Neuronal stem cell (in vitro differentiated cells): Measurements from ENCODE around the gene AUP1.

Source experiments
- DNase-seq: peaks from one replicate; pipeline ENCODE4 v3.0.0-alpha.2; 2013; ENCODE audit warnings: low spot score
- H2AFZ ChIP-seq: one replicate; pipeline ENCODE4 v1.6.1; 2013; ENCODE audit warnings: mild to moderate bottlenecking, low read length, inconsistent platforms
- H2AK5ac ChIP-seq: 2 replicates; pipeline ENCODE4 v1.6.1; 2013; ENCODE audit warnings: low read depth, mild to moderate bottlenecking, inconsistent platforms, low read length, moderate library complexity, mixed read lengths
- H2BK120ac ChIP-seq: 2 replicates; pipeline ENCODE4 v1.6.1; 2013; ENCODE audit warnings: low read depth, mild to moderate bottlenecking, inconsistent platforms, low read length, moderate library complexity, mixed read lengths
- H2BK12ac ChIP-seq: one replicate; pipeline ENCODE4 v1.6.1; 2013; ENCODE audit warnings: low read length, inconsistent platforms
- H2BK15ac ChIP-seq: 2 replicates; pipeline ENCODE4 v1.6.1; 2013; ENCODE audit warnings: mild to moderate bottlenecking, low read length, inconsistent platforms, mixed read lengths
- H2BK5ac ChIP-seq: one replicate; pipeline ENCODE4 v1.6.1; 2013; ENCODE audit warnings: inconsistent platforms, mild to moderate bottlenecking, low read length, moderate library complexity
- H3K14ac ChIP-seq: one replicate; pipeline ENCODE4 v1.6.1; 2013; ENCODE audit warnings: low read length, inconsistent platforms
- H3K18ac ChIP-seq: 2 replicates; pipeline ENCODE4 v1.6.1; 2013; ENCODE audit warnings: low read length, inconsistent platforms
- H3K23ac ChIP-seq: 2 replicates; pipeline ENCODE4 v1.6.1; 2013; ENCODE audit warnings: low read depth, mild to moderate bottlenecking, mixed read lengths, low read length, inconsistent platforms; ENCODE audit not compliant: poor library complexity
- H3K27ac ChIP-seq: replicated peaks from 3 replicates; pipeline ENCODE4 v1.5.1; 2013; ENCODE audit warnings: low read length, inconsistent platforms
- H3K27me3 ChIP-seq, 3 experiments: 2 replicates each; pipeline ENCODE4 v1.6.1; 2013; ENCODE audit warnings: low read length in 3 of 3, mild to moderate bottlenecking in 2 of 3, inconsistent platforms in 1 of 3, low read depth in 1 of 3, mixed read lengths in 1 of 3, moderate library complexity in 1 of 3; ENCODE audit not compliant: control insufficient read depth in 3 of 3, insufficient read depth in 3 of 3
- H3K36me3 ChIP-seq, 2 donors: replicated peaks in 1 of 2; 2 replicates each; pipeline ENCODE4 v1.6.1; 2013; ENCODE audit warnings: low read length in 2 of 2; ENCODE audit not compliant: control insufficient read depth in 2 of 2, insufficient read depth in 2 of 2
- H3K4ac ChIP-seq: 2 replicates; pipeline ENCODE4 v1.6.1; 2013; ENCODE audit warnings: inconsistent platforms, mild to moderate bottlenecking, low read length, moderate library complexity
- H3K4me1 ChIP-seq, 2 donors: 1 replicate in 1 of 2; 2 replicates in 1 of 2; pipeline ENCODE4 v1.6.1; 2013; ENCODE audit warnings: low read length in 2 of 2, low read depth in 1 of 2; ENCODE audit not compliant: control insufficient read depth in 2 of 2, insufficient read depth in 1 of 2
- H3K4me2 ChIP-seq: one replicate; pipeline ENCODE4 v1.6.1; 2013; ENCODE audit warnings: mild to moderate bottlenecking, low read length, inconsistent platforms; ENCODE audit not compliant: insufficient read depth, poor library complexity, severe bottlenecking
- H3K4me3 ChIP-seq, 2 donors: 2 replicates each; pipeline ENCODE4 v1.5.1; 2013; ENCODE audit warnings: low read length in 2 of 2, mild to moderate bottlenecking in 2 of 2, inconsistent platforms in 1 of 2, moderate library complexity in 1 of 2
- H3K79me1 ChIP-seq: one replicate; pipeline ENCODE4 v1.6.1; 2013; ENCODE audit warnings: low read depth, mild to moderate bottlenecking, inconsistent platforms, low read length, moderate library complexity
- H3K9ac ChIP-seq: one replicate; pipeline ENCODE4 v1.6.1; 2013; ENCODE audit warnings: mild to moderate bottlenecking, low read depth, low read length, inconsistent platforms; ENCODE audit not compliant: poor library complexity
- H3K9me3 ChIP-seq, 2 donors: replicated peaks in 1 of 2; 2 replicates each; pipeline versions ENCODE3 to v1.6.1; 2013; ENCODE audit warnings: low read length in 2 of 2, mild to moderate bottlenecking in 2 of 2, inconsistent platforms in 1 of 2, low read depth in 1 of 2, mixed read lengths in 1 of 2, moderate library complexity in 1 of 2; ENCODE audit not compliant: control insufficient read depth in 2 of 2, insufficient read depth in 1 of 2
- H4K8ac ChIP-seq: one replicate; pipeline ENCODE4 v1.6.1; 2013; ENCODE audit warnings: low read depth, mild to moderate bottlenecking, inconsistent platforms, low read length, moderate library complexity
- H4K91ac ChIP-seq: one replicate; pipeline ENCODE4 v1.6.1; 2013; ENCODE audit warnings: low read length, low read depth, mild to moderate bottlenecking, inconsistent platforms; ENCODE audit not compliant: poor library complexity
- WGBS, 2 donors: extraction: QIAGEN DNeasy Blood & Tissue Kit; methylation state at CpG; one replicate each; pipeline ENCODE4 v1.1.7; 2013; ENCODE audit warnings: missing lambda C conversion rate in 2 of 2, mixed read lengths in 1 of 2; ENCODE audit not compliant: insufficient read length in 2 of 2, insufficient replicate concordance in 1 of 2; ENCODE audit errors: extremely low coverage in 2 of 2; 5-methylcytosine and 5-hydroxymethylcytosine counted together

Gene AUP1

DNA sequence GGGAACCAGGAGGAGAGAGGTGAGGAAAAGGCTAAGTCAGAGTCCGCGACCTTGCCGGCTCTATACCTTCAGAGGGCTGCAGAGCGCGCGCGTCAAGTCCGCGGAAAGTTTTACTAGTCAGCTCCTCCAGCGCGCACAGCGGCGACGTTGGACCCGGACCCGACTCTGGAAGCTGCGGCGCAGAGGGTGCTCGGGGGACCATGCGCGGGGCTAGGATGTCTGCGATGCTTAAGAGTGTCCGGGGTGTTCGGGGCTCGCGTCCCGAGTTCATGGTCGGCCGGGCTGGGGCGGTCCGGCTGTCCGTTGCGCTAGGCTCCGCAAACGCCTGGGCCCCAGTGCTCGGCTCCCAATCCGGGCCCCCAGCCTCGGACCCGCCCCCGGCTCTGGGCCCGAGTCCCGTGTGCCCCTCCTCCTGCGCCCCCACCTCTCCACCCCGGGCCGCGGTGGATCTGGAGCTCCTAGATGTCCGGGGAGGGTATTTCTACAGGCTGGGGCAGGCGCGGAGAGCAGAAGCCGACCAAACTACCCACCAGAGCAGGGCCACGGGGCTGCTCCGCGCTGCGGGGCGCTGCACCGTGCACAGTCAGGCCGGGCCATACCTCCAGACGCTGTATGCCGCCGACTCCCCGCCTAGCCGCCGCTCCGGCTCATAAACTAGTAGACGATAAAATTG, 30.1 kb downstream of the AUP1 start, which contains the start of gene LBX2:
Gene LBX2, minus strand, starts transcription at position 337 of the 673 bp plus-strand sequence. Its CDS starts 66 bp downstream, at position 271.
- H3K18ac ChIP-seq: peak within 1 kb of the TSS; percentile 83
- H2BK120ac ChIP-seq: peak within 1 kb of the TSS; percentile 49
- H3K79me1 ChIP-seq: no peaks in the 10 kb centered on the region
- peak within 1 kb of the TSS; percentile 99 for H3K23ac ChIP-seq
- H2BK12ac ChIP-seq: no peak within 1 kb of the TSS
- H3K14ac ChIP-seq: no peak within 1 kb of the TSS
- H3K9me3 ChIP-seq: no peaks in the 10 kb centered on the region
- peaks cover 16 to 21% of the 10 kb centered on the region in 2 donors for H3K4me1 ChIP-seq
- peak within 1 kb of the TSS; percentile 85 for H2AFZ ChIP-seq
- H2BK15ac ChIP-seq: peak within 1 kb of the TSS; percentile 37
- H4K8ac ChIP-seq: no peak within 1 kb of the TSS
- H3K36me3 ChIP-seq: peaks cover 0 to 2% of the 10 kb centered on the region in 2 donors
- no peak within 1 kb of the TSS for H2BK5ac ChIP-seq
- DNase-seq: no peak
- no CpG with 5 or more reads among the region's 65 CpGs for WGBS, 2 donors
- H3K27me3 ChIP-seq: peaks cover 57 to 90% (median 83%) of the 10 kb centered on the region in 3 experiments
- no peak within 1 kb of the TSS for H3K4ac ChIP-seq
- peak within 1 kb of the TSS; percentile 61 for H3K9ac ChIP-seq
- no peak within 1 kb of the TSS for H3K27ac ChIP-seq
- peak within 1 kb of the TSS; percentile 41 to 64 for H3K4me3 ChIP-seq
- H3K4me2 ChIP-seq: peak within 1 kb of the TSS; percentile 82
- H2AK5ac ChIP-seq: peak within 1 kb of the TSS; percentile 89
- H4K91ac ChIP-seq: peak within 1 kb of the TSS; percentile 28

DNA sequence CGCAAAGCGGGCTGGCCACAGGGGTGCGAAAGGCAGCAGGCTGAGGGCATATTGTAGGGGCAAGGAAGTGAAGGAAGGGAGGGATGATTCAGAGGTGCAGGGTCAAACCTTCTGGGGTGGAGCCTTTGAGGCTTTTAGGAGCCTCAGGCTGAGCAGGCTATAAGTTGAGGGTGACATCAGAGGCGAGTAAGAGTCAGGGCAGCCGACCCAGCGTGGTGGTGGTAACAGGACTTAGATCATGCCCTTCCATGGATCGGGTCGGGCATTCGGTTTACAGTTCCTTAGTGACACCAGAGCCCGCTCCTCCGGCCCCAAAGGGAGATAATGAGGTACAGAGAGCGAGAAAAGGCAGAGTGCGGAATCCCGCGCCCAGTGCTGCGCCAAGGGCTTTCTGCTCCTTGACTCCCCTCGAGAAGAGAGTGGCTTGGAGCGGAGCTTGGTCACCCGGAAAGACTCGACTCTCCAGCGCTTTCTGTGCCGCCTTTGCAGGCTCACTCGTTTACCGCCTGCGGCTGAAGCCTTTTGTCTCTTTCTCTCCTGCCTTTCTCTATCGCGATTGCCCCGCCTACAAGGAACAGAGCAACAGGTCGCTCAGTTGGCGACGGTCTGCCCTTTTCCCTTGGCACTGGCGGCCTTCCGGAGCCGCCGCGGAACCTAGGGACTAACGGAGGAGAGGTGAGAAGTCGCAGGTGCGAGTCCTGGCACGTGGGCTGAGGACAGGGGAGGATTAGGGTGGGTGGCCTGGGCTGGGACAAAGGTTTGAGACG, 30.8 kb downstream of the AUP1 start:
- peak overlapping the region; percentile 83 for H3K18ac ChIP-seq
- H3K27me3 ChIP-seq: peaks cover 52 to 82% (median 77%) of the 10 kb centered on the region in 3 experiments
- no peak overlapping the region for H2BK5ac ChIP-seq
- no peak for DNase-seq
- H4K8ac ChIP-seq: no peak overlapping the region
- peak overlapping the region; percentile 77 for H3K9ac ChIP-seq
- H3K36me3 ChIP-seq: peaks cover 3 to 9% of the 10 kb centered on the region in 2 donors
- no peak overlapping the region for H3K27ac ChIP-seq
- peak overlapping the region; percentile 89 for H2AK5ac ChIP-seq
- no peaks in the 10 kb centered on the region for H3K79me1 ChIP-seq
- WGBS, 2 donors: no CpG with 5 or more reads among the region's 41 CpGs
- H3K9me3 ChIP-seq: no peaks in the 10 kb centered on the region
- H2AFZ ChIP-seq: peak overlapping the region; percentile 85
- H2BK12ac ChIP-seq: no peak overlapping the region
- H3K4ac ChIP-seq: no peak overlapping the region
- peak overlapping the region; percentile 49 for H2BK120ac ChIP-seq
- peak overlapping the region; percentile 28 for H4K91ac ChIP-seq
- peak overlapping the region; percentile 41 to 64 for H3K4me3 ChIP-seq
- peak overlapping the region; percentile 37 for H2BK15ac ChIP-seq
- peak overlapping the region; percentile 82 for H3K4me2 ChIP-seq
- no peak overlapping the region for H3K14ac ChIP-seq
- H3K4me1 ChIP-seq: peaks cover 16 to 21% of the 10 kb centered on the region in 2 donors
- H3K23ac ChIP-seq: peak overlapping the region; percentile 99

DNA sequence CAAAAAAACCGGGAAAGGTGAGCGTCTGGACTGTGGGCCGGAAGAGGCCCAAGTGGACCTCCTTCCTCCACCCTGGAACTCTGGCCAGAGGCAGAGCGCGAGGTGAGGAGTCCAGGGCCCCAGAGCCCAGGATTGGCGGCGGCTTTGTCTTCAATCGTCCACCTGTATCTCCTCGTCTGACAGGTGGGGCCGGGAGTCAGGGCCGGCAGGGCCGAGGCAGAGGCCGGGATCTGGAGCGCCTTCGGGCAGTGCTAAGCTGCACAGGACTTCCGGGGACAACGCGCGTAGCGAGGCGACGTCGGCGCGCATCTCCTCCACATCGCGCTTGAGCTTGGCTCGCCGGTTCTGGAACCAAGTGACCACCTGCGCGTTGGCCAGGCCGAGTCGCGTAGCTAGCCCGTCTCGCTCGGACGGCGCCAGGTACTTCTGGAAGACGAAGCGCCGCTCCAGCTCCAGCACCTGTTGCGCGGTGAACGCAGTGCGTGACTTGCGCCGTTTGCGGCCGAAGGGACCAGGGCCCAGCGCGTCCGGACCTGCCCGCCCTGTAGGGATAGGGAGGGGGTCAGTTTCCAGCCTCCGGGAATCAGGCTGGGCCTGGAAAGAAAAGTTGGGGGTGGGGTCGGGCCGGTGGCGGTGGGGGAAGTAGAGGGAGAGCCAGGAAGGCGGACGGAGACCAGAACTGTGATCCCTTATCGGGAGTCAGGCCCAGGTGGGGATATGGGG, 31.6 kb downstream of the AUP1 start:
- Histone ChIP-seq H3K9ac (peak overlapping the region; percentile 85), H3K27ac (no peak overlapping the region), H3K79me1 (no peaks in the 10 kb centered on the region), H3K4ac (peak overlapping the region; percentile 24), H2BK12ac (no peak overlapping the region), H2BK5ac (no peak overlapping the region), H3K14ac (peak overlapping the region; percentile 58), H3K23ac (peak overlapping the region; percentile 99), H2BK120ac (peak overlapping the region; percentile 49), H3K9me3 (no peaks in the 10 kb centered on the region), H2AK5ac (peak overlapping the region; percentile 89), H4K91ac (peak overlapping the region; percentile 28), H2BK15ac (peak overlapping the region; percentile 34), H3K27me3 (peaks cover 52 to 75% (median 69%) of the 10 kb centered on the region in 3 experiments), H3K4me2 (peak overlapping the region; percentile 82), H2AFZ (peak overlapping the region; percentile 85), H3K4me1 (peaks cover 16 to 18% of the 10 kb centered on the region in 2 donors), H3K4me3 (peak overlapping the region; percentile 41 to 74), H4K8ac (peak overlapping the region; percentile 66), H3K18ac (peak overlapping the region; percentile 88), H3K36me3 (peaks cover 7 to 16% of the 10 kb centered on the region in 2 donors)
- no peak for DNase-seq
- WGBS, 2 donors: no CpG with 5 or more reads among the region's 61 CpGs
